GM18507 (cell line): Measurements from ENCODE around the gene GNA12.
A peak's percentile ranks its signal among the peaks of the same experiment; 100 is the strongest.
"Not testable (repeated sequence)": the region's sequence is repeated elsewhere in the genome, so short reads cannot be mapped to it uniquely, and the experiment has no call there.

Experiments used
- DNase-seq: peaks from one replicate; pipeline ENCODE4 v3.0.0; 2011; ENCODE audit warnings: low read depth; ENCODE audit not compliant: insufficient read length; ENCODE audit errors: extremely low spot score
- FAIRE-seq: peaks from 2 replicates; lab custom pipeline; 2011; peaks lifted over from hg19 to GRCh38; lab: Jason Lieb, UNC

Gene GNA12

GRCh38 chr7:2709553-2710285 is 134.4 kb downstream of the GNA12 start:
- FAIRE-seq, result peak; percentile 90
- peak; percentile 85 for DNase-seq

GRCh38 chr7:2708547-2709310 is 135.4 kb downstream of the GNA12 start:
- DNase-seq (no peak), FAIRE-seq (no peak)

GRCh38 chr7:2708041-2708440 is 136.1 kb downstream of the GNA12 start:
- DNase-seq, result no peak
- FAIRE-seq, result no peak

DNA sequence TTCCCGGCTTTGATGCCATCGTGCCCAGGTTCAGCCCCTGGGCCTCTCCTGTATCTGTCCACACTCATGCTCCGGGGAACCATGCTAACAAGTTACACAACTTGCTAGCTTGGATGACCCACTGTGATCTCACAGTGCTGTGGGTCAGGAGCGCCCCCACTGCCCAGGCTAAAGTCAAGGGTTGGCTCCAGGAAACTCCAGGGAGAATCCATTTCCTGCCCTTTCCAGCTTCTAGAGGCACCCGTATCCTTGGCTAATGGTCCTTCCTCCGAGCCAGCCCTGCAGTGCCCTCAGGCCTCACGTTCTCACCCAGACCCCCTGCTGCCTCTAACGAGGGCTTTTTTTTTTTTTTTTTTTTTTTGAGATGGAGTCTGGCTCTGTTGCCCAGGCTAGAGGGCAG is 136.6 kb downstream of the GNA12 start:
- no peak for DNase-seq
- no peak for FAIRE-seq

DNA sequence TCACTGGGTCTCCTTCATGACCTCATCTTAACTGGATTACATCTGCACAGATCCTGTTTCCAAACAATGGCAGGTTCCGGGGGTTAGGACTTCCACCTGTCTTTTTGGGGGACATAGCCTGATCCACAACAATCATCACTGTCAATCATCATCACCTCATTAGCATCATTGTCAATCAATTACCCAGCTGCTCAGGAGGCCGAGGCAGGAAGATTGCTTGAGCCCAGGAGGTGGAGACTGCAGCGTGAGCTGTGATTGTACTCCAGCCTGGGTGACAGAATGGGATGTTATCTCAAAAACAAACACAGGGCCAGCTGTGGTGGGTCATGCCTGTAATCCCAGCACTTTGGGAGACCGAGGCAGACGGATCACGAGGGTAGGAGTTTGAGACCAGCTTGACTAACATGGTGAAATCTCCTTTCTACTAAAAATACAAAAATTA is 137.4 kb downstream of the GNA12 start:
- DNase-seq (no peak), FAIRE-seq (no peak)

DNA sequence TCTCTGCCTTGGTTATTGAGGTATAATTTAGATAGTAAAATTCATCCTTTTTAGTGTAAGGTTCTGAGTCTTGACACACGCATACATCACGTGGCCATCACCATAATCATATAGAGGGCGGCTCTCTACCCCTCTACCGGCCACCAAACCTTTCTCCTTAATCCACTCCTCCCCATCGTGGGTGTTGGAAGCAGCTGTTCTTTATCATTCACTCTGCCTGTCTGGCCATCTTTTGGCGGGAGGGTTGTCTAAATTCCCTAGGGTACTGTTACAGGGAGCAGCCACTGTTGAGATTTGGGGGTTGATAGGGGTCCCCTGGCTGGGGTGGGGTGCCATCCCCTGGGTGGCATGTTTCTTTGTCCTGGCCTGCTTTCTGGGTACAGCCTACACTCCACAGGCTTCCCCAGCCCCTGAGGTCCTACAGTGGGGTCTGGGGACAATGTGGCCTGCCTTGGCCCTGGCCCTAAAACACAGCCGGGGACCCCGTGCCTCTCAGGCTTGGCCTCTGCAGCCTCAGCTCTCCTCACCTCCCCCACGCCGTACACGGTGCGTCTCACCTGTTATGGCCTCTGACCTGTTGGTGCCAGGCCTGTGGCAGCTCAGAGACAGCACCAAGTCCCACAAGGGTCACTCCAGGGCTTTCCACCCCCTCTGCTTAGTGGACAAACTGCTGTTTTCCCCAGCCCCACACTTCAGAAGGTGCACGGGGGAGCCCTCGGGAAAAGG is 138.6 kb downstream of the GNA12 start:
- no peak for FAIRE-seq
- DNase-seq, result no peak

DNA sequence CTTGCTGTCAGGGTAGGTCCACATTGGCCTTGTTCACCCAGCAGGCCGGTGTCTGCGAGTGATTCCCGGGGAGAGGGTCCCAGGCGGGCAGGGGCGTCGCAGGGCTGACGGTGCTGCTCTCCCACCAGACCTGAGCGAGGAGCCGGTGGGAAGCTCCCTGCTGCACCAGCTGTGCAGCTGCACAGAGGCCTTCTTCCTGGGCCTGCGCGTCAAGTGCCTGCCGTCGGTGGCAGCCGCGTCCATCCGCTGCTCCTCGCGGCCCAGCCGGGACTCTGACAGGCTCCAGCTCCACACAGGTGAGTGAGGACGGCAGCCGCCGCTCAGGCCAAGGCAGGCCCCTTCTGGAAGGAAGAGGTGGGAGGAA is 141.5 kb downstream of the GNA12 start:
- no peak for FAIRE-seq
- no peak for DNase-seq

- no peak for FAIRE-seq
- no peak for DNase-seq
Measured at GRCh38 chr7:2701832-2702593, 142.1 kb downstream of the GNA12 start.

DNA sequence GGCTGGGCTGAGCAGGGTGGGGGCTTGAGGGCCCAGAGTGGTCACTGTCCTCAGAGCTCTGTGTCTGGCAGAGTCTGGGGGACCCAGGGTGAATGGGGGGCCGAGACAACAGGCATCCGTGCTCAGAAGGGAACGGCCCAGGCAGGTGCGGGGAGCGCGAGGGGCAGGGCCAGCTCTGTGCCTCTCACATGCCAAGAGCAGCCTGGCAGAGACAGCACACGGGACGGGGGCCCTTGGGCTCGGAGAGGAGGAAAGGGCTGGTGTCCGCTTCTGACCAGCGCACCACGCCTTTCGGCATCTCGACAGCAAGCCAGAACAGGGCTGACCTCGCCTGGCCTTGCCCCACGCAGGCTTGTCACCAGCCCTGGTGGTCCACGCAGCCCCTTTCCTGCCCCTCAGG is 142.7 kb downstream of the GNA12 start:
- DNase-seq (no peak), FAIRE-seq (no peak)

DNA sequence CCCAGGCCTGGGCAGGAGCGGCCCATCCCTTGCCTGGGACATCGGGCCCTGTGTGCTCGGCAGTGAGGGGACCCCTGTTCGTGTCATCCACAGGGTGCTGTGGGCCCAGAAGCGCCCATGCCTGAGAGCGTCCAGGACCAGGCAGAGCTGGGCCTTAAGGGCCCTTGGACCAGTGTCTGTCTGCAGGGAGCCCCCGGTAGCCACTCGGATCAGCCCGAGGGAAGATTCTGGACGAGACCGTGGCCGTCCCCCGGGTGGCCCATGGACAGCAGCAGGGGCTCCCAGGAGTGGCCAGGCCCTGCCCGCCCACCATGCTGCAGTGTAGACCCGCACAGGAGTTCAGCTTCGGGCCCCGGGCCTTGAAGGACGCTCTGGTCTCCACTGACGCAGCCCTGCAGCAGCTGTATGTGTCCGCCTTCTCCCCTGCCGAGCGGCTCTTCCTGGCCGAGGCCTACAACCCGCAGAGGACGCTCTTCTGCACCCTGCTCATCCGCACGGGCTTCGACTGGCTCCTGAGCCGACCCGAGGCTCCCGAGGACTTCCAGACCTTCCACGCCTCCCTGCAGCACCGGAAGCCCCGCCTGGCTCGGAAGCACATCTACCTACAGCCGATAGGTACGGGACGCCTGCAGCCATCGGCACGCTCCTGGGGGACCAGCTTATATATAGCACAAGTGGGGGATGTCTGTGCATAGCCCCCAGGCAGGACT is 143.8 kb downstream of the GNA12 start:
- no peak for FAIRE-seq
- no peak for DNase-seq

DNA sequence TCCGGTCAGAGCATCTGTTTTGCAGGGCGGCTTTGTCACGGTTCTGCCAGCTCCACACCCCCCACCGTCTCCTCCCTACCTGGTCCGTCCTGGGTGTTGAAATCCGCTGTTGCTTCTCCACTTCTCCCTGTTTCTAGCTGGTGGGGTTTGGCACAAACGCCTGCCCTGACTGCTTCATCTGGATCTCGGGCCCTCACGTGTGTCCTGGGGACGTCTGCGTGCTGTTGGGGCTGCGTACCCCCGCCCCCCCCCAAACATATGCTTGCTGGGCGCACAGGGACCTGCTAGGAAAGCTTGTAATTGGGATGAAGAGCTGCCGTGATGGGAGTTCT is 144.9 kb downstream of the GNA12 start:
- FAIRE-seq (no peak), DNase-seq (no peak)

DNA sequence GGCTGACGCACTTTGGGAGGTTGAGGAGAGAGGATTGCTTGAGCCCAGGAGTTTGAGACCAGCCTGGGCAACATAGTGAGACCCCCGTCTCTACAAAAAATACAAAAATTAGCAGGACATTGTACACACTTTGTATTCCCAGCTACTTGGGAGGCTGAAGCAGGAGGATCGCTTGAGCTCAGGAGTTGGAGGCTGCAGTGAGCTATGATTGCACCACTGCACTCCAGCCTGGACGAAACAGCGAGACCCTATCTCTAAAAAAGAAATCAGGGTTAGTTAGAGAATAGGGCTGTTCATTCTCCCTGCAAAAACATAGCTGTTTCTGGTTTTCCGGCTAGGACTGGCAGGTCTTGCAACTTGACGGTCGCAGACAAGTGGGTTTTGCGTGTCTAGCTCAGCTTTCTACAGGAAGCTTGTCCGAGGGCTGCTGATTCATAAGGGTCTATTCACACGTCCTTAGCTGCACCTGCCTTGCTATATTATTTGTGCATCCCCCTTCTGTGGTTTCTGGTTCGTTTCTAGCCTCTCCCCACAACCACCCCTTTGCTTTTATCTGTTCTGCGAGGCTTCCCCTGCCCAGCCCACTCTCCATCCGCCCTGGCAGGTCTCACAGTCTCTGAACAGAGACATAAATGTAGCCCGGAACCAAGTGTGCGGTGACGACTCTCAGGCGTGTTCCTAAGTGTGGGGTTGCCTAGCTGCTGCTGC is 145.4 kb downstream of the GNA12 start:
- FAIRE-seq, result peak; percentile 100

DNA sequence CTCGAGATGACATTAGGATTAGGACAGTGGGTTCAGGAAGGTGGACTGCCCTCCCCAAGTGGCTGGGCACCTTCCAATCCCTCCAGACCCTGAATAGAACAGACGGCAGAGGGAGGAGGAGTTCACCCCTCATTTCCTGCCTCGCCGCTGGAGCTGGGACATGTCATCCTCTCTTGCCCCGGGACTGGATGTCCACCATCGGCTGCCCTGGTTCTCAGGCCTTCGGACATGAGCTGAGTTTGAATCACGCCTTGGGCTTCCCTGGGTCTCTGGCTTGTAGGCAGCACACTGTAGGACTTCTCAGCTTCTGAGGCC is 150.0 kb downstream of the GNA12 start:
- DNase-seq, FAIRE-seq: not testable (repeated sequence)

More for the DNA sequence above, 145.4 kb downstream of the GNA12 start:
- peak; percentile 91 for DNase-seq

GRCh38 chr7:2693420-2694121 is 150.5 kb downstream of the GNA12 start:
- not testable (repeated sequence) for DNase-seq
- peak; percentile 69 for FAIRE-seq

DNA sequence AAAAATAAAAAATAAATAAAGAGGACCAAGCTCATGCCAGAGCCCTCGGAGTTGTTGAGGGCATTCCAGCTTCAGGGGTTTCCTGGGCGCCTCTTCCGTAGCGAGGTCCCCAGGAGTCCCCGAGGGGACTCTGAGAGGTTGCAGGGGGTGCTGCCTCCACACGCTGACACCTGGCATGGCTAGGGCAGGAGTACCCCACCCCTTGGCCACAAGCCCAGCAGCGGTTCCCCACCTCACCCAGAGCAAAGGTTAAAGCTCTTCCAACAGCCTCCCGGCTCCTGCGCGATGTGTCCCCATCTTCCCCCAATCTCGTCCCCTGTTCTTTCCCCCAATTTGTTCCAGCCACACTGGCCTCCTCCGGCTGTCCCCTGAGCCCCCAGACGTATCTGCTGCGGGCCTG is 151.6 kb downstream of the GNA12 start:
- FAIRE-seq, result no peak
- no peak for DNase-seq

DNA sequence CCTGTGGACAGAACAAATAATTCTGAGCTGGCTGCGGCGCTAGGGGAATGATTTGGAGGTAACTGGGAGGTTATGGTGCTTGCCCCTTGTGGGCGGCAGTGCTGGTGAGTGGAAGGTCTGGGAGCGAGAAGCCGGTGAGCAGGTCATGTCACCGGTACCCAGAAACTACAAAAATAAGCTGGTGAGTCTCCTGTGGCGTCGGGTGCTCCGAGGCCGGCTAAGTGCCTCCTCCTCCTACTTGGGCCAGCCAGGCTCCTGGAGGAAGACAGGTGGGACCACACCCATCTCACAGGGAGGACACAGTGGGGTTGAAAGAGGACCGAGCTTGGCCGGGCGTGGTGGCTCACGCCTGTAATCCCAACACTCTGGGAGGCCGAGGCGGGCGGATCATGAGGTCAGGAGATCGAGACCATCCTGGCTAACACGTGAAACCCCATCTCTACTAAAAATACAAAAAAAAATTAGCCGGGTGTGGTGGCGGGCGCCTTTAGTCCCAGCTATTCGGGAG is 152.1 kb downstream of the GNA12 start:
- DNase-seq, FAIRE-seq: not testable (repeated sequence)

GRCh38 chr7:2691011-2691707 is 152.9 kb downstream of the GNA12 start:
- FAIRE-seq (no peak), DNase-seq (no peak)
